Lower leg skin (tissue), 4 donors: ENCODE data around the gene RAB5B. TPM values are rescaled to one million over a fixed set of nuclear protein-coding genes. Genes with fewer than 3 reads are reported as not detected.

ENCODE experiments used
- DNase-seq, 2 donors: peaks; one replicate each; pipeline ENCODE4 v3.0.0-alpha.2; 2019; ENCODE audit warnings: low spot score in 2 of 2
- H3K4me3 ChIP-seq: fragments of 200-600 bp; sonication (generic); 2 replicates; pipeline ENCODE4 v1.5.1; 2017; ENCODE audit warnings: mild to moderate bottlenecking, low read depth; ENCODE audit not compliant: poor library complexity, severe bottlenecking
- POLR2A ChIP-seq, 2 donors: fragments of 450-650 bp; IDR thresholded peaks; one replicate each; pipeline ENCODE4 v1.6.1; 2016 to 2017; ENCODE audit warnings: antibody characterized with exemption in 2 of 2, mild to moderate bottlenecking in 1 of 2, moderate library complexity in 1 of 2
- WGBS, 2 donors: methylation state at CpG; one replicate each; pipeline ENCODE4 v1.1.5; 2018; 5-methylcytosine and 5-hydroxymethylcytosine counted together
- intact Hi-C: fragments of 100-400 bp; cut with DNase I; formaldehyde crosslinking; loops from one replicate; pipeline ENCODE4 v1.15.0; 2023; ENCODE audit warnings: low total_unique reads
- total RNA-seq, 4 donors: library from RNA; depleted of rRNA; stranded (reverse); fragments of >200 nt; gene quantifications; one replicate each; pipeline ENCODE4 v1.1.0, GENCODE V29; 2016
- TF ChIP-seq, protein P1 (sequence below), 3 donors: fragments of 450-650 bp; IDR thresholded peaks; one replicate each; pipeline ENCODE4 v1.5.1; 2016; ENCODE audit warnings: antibody characterized with exemption in 3 of 3, mild to moderate bottlenecking in 3 of 3, moderate library complexity in 2 of 3

The RAB5B gene
- total RNA-seq, 4 donors from 2014 or later = 96.9 to 141 (median 129) TPM

DNA sequence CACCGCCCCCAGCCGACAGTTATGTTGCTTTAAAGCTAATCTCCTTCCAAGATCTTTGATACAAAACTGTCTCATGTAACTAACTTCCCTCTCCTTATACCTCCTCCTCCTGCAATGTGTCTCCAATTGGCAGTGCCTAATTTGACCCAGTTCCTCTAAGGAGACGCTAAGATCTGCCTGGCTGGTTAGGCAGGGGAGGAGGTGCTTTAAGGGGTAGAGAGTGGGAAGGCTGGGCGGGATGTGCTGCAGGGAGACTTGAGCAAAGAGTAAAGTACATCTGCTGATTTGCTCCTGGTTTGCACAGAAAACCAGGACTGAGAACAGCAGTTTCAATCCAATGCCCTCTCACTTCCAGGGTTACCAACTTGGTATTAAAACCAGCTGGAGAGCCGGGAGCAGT is 39.6 kb downstream of the RAB5B start:
- no peak for DNase-seq
- H3K4me3 ChIP-seq = no peak overlapping the region
- no peak for TF ChIP-seq POLR2A (IDR thresholded peaks at IDR 0.05)
- TF ChIP-seq, protein P1, sequence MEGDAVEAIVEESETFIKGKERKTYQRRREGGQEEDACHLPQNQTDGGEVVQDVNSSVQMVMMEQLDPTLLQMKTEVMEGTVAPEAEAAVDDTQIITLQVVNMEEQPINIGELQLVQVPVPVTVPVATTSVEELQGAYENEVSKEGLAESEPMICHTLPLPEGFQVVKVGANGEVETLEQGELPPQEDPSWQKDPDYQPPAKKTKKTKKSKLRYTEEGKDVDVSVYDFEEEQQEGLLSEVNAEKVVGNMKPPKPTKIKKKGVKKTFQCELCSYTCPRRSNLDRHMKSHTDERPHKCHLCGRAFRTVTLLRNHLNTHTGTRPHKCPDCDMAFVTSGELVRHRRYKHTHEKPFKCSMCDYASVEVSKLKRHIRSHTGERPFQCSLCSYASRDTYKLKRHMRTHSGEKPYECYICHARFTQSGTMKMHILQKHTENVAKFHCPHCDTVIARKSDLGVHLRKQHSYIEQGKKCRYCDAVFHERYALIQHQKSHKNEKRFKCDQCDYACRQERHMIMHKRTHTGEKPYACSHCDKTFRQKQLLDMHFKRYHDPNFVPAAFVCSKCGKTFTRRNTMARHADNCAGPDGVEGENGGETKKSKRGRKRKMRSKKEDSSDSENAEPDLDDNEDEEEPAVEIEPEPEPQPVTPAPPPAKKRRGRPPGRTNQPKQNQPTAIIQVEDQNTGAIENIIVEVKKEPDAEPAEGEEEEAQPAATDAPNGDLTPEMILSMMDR (IDR thresholded peaks at IDR 0.05) = no peak
- intact Hi-C loops = no loop called here
- WGBS, 2 donors = 64 to 73% methylated on average over 5 of the region's 5 CpGs

DNA sequence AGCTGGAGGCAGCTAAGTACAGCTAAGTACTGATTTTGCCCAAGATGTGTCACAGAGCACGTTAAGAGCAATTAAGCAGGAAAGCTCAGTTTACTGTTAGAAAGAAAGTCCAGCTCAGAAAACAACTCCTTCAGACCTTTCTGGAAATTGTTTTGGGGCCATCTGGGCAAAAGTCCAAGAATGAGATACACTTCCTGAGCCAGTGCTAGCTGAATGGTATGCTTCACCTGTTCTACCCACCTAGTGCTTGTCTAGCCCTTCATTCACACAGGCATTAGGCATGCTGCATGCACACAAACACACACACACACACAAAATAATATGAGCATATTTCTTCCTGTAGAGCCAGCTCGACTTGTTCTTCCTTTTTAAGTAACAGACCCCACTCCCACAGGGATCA is 40.3 kb downstream of the RAB5B start:
- no peak for DNase-seq
- WGBS, 2 donors = 50 to 51% methylated on average over 2 of the region's 2 CpGs
- intact Hi-C loops = no loop called here
- no peak overlapping the region for H3K4me3 ChIP-seq
- TF ChIP-seq, protein P1 (IDR thresholded peaks at IDR 0.05) = no peak
- TF ChIP-seq POLR2A (IDR thresholded peaks at IDR 0.05) = no peak

DNA sequence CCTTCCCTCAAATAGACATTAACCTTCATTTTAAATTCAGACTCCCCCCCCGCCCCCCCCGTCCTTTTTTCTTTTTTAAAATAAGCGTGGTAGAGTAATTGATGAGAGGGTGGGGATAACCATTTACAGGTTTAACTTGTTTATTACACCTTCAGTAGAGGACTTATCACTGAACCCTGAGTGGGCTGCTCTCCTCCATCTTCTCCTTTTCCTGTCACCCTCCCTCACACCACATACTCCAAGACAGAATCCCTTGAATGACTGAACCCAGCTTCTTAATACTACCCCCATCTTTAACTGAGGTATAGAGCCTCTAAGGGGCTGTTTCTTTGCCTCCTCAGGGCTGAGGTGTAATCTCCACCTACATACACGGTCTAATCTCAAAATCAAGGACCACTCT is 43.3 kb downstream of the RAB5B start:
- no peak for TF ChIP-seq POLR2A (IDR thresholded peaks at IDR 0.05)
- TF ChIP-seq, protein P1 (IDR thresholded peaks at IDR 0.05) = no peak
- 80 to 90% methylated on average over 4 of the region's 4 CpGs for WGBS, 2 donors
- no peak overlapping the region for H3K4me3 ChIP-seq
- intact Hi-C loops = no loop called here
- no peak for DNase-seq

DNA sequence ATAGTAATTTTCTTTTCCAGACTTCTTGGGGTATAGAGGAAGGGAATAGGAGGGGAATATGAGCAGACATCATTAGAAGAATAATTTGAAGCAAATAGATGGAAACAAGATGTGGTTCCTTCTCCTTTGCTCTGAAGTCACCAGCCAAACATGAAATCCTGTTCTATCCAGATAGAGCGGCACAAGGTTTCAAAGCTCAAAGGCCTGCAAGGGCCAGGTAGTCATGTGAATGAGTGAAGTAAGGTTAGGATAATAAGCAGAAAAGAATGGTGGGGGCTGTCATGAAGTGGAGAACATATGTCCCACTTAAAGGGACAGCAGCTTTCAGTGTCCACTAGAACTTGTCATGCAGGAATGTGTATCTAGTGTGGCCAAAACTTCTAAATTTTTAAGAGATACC is 44.5 kb downstream of the RAB5B start:
- WGBS, 2 donors = 97% methylated on average over 1 of the region's 1 CpG
- no peak for TF ChIP-seq POLR2A (IDR thresholded peaks at IDR 0.05)
- TF ChIP-seq, protein P1 (IDR thresholded peaks at IDR 0.05) = no peak
- H3K4me3 ChIP-seq = no peak overlapping the region
- intact Hi-C loops = no loop called here
- no peak for DNase-seq

DNA sequence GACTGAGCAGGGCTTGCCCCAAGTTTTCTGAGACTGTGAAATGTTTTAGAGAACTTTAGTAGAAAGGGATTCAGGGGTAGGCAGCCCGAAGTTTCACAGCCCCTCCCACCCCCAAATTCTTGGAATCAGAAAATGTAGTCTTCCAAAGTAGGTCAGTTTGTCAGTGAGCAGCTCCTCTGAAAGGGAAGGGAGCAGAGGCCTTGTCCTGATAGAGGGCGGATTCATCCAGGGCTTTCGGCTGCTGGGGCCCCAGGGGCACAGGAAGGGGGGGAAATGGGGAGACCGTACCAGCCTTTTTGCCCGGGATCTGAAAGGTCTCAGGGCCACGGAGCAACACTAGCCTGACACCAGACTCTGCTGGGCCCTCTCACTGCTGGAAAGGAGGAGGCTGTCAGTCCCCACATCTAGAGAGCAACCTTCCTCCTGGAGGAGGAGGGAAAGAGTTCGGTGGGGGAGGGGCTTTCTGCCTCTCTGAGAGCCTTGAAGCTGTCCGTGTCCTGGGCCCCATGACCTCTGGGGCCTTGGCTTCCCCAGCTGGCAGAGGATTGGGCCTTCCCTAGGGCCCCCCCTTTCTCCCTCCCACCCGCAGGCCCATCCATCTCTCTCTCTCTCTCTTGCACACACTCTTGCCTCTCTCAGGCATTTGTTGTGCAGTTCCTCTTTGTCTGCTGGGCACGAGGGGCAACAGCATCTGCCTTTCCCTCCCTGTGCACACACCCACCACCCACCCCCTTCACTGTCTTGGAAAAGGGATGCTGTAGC is 46.7 kb downstream of the RAB5B start, which contains the start of gene IKZF4:
IKZF4 (plus strand) TSS at position 621 of the 762 bp plus-strand sequence. CDS start 451 bp downstream, outside the sequence.
- intact Hi-C loops = no loop called here
- no peak within 1 kb of the TSS for H3K4me3 ChIP-seq
- 44 to 49% methylated on average over 10 of the region's 10 CpGs for WGBS, 2 donors
- no peak for DNase-seq
- TF ChIP-seq, protein P1 (IDR thresholded peaks at IDR 0.05) = no peak
- TF ChIP-seq POLR2A (IDR thresholded peaks at IDR 0.05) = no peak
